Endodermal cell (in vitro differentiated cells): ENCODE measurements around the gene SORCS2. TPM values are rescaled to one million over a fixed set of nuclear protein-coding genes. Genes with fewer than 3 reads are reported as not detected.

Experiments
- DNase-seq: peaks from one replicate; pipeline ENCODE4 v3.0.0-alpha.2; 2017
- H3K27ac ChIP-seq: 2 replicates; pipeline ENCODE4 v1.5.1; 2013; ENCODE audit warnings: mild to moderate bottlenecking, low read depth, low read length, moderate library complexity
- H3K27me3 ChIP-seq: 2 replicates; pipeline ENCODE4 v1.6.1; 2013; ENCODE audit warnings: mild to moderate bottlenecking, low read length, moderate library complexity; ENCODE audit not compliant: insufficient read depth, control insufficient read depth, poor library complexity, severe bottlenecking
- H3K36me3 ChIP-seq: 2 replicates; pipeline ENCODE4 v1.7.0; 2013; ENCODE audit warnings: mild to moderate bottlenecking, low read length, moderate library complexity; ENCODE audit not compliant: control insufficient read depth, insufficient read depth
- H3K4me1 ChIP-seq: one replicate; pipeline ENCODE4 v1.7.0; 2013; ENCODE audit warnings: low read length; ENCODE audit not compliant: control insufficient read depth, insufficient read depth
- H3K4me3 ChIP-seq: 2 replicates; pipeline ENCODE4 v1.5.1; 2013; ENCODE audit warnings: mild to moderate bottlenecking, low read length, moderate library complexity
- H3K9ac ChIP-seq: 2 replicates; pipeline ENCODE4 v1.6.1; 2013; ENCODE audit warnings: mild to moderate bottlenecking, low read length, moderate library complexity; ENCODE audit not compliant: poor library complexity, severe bottlenecking; ENCODE audit errors: extremely low read depth
- H3K9me3 ChIP-seq: 2 replicates; pipeline ENCODE4 v1.6.1; 2013; ENCODE audit warnings: mild to moderate bottlenecking, low read length, moderate library complexity; ENCODE audit not compliant: control insufficient read depth
- H3K27ac Mint-ChIP-seq: 2 replicates; pipeline ENCODE4 v1.8.0; 2020; ENCODE audit warnings: mixed read lengths
- H3K27me3 Mint-ChIP-seq: 2 replicates; pipeline ENCODE4 v1.8.0; 2021; ENCODE audit warnings: mild to moderate bottlenecking, mixed read lengths; ENCODE audit not compliant: insufficient read depth
- H3K36me3 Mint-ChIP-seq: 2 replicates; pipeline ENCODE4 v1.8.0; 2020; ENCODE audit warnings: low read depth, mixed read lengths
- H3K4me1 Mint-ChIP-seq: 2 replicates; pipeline ENCODE4 v1.8.0; 2020; ENCODE audit warnings: mixed read lengths
- H3K4me3 Mint-ChIP-seq: 2 replicates; pipeline ENCODE4 v1.8.0; 2020; ENCODE audit warnings: mild to moderate bottlenecking, moderate library complexity, mixed read lengths
- H3K9me3 Mint-ChIP-seq: 2 replicates; pipeline ENCODE4 v1.8.0; 2020; ENCODE audit warnings: mild to moderate bottlenecking, mixed read lengths
- CTCF ChIP-seq: fragments of 200-600 bp; sonication (generic); conservative IDR thresholded peaks from 2 replicates; pipeline ENCODE4 v1.5.0; 2021; ENCODE audit warnings: antibody characterized with exemption, mild to moderate bottlenecking
- WGBS, 2 experiments: methylation state at CpG; one replicate each; pipeline versions ENCODE4 v1.1.5 to v1.1.7; 2013; ENCODE audit warnings: missing lambda C conversion rate in 2 of 2, mixed read lengths in 1 of 2; ENCODE audit not compliant: insufficient coverage in 1 of 2, insufficient read length in 1 of 2; 5-methylcytosine and 5-hydroxymethylcytosine counted together
- total RNA-seq, 2 donors: library from RNA; stranded (reverse); fragmentation: NEBNext Ultra II Directional in 1 of 2; extraction: Animal tissue kit (Norgen Biotek cat#: 25700) in 1 of 2; gene quantifications; 2 replicates in 1 of 2; 3 replicates in 1 of 2; pipeline ENCODE4 v1.2.1, GENCODE V29; 2021

The SORCS2 gene
- total RNA-seq, 2 donors from 2014 or later, result 1.4 to 1.9 TPM

GRCh38 chr4:7620086-7620813, 427.9 kb downstream of the SORCS2 start:
- WGBS, 2 experiments, result 89 to 95% methylated on average over 13 to 16 of the region's 16 CpGs

GRCh38 chr4:7620814-7621176, 428.5 kb downstream of the SORCS2 start:
- no peak overlapping the region for H3K9ac ChIP-seq
- no peak overlapping the region for H3K27ac ChIP-seq
- no peak overlapping the region for H3K4me3 ChIP-seq
- H3K4me3 Mint-ChIP-seq, result no peak overlapping the region
- H3K9me3 Mint-ChIP-seq, result no peaks in the 10 kb centered on the region
- 83% methylated on average over 10 of the region's 10 CpGs; no CpG with 5 or more reads in 1 of the 2 experiments for WGBS, 2 experiments
- DNase-seq, result no peak
- H3K27me3 Mint-ChIP-seq, result peaks cover 2% of the 10 kb centered on the region
- H3K36me3 Mint-ChIP-seq, result no peaks in the 10 kb centered on the region
- H3K9me3 ChIP-seq, result no peaks in the 10 kb centered on the region
- TF ChIP-seq CTCF, result no peak
- no peaks in the 10 kb centered on the region for H3K4me1 Mint-ChIP-seq
- H3K4me1 ChIP-seq, result no peaks in the 10 kb centered on the region
- H3K27ac Mint-ChIP-seq, result no peak overlapping the region
- H3K36me3 ChIP-seq, result no peaks in the 10 kb centered on the region
- peaks cover 8% of the 10 kb centered on the region for H3K27me3 ChIP-seq

More at GRCh38 chr4:7620086-7620813, 427.9 kb downstream of the SORCS2 start:
- Histone ChIP-seq H3K9me3 (no peaks in the 10 kb centered on the region), H3K4me3 (no peak overlapping the region), H3K27ac (no peak overlapping the region), H3K4me1 (no peaks in the 10 kb centered on the region), H3K27me3 (peaks cover 8% of the 10 kb centered on the region), H3K36me3 (no peaks in the 10 kb centered on the region), H3K9ac (no peak overlapping the region)
- Mint-ChIP-seq H3K27ac (no peak overlapping the region), H3K27me3 (peaks cover 2% of the 10 kb centered on the region), H3K9me3 (no peaks in the 10 kb centered on the region), H3K4me1 (no peaks in the 10 kb centered on the region), H3K36me3 (no peaks in the 10 kb centered on the region), H3K4me3 (no peak overlapping the region)
- TF ChIP-seq CTCF, result no peak
- DNase-seq, result no peak

GRCh38 chr4:7621252-7622035, 429.1 kb downstream of the SORCS2 start:
- H3K27me3 Mint-ChIP-seq, result peaks cover 2% of the 10 kb centered on the region
- Histone ChIP-seq H3K27ac (no peak overlapping the region), H3K4me3 (no peak overlapping the region), H3K27me3 (peaks cover 8% of the 10 kb centered on the region), H3K36me3 (no peaks in the 10 kb centered on the region), H3K4me1 (no peaks in the 10 kb centered on the region), H3K9me3 (no peaks in the 10 kb centered on the region), H3K9ac (no peak overlapping the region)
- H3K4me3 Mint-ChIP-seq, result no peak overlapping the region
- no peaks in the 10 kb centered on the region for H3K9me3 Mint-ChIP-seq
- DNase-seq, result no peak
- H3K27ac Mint-ChIP-seq, result no peak overlapping the region
- TF ChIP-seq CTCF, result no peak
- 91 to 92% methylated on average over 10 of the region's 11 CpGs for WGBS, 2 experiments
- no peaks in the 10 kb centered on the region for H3K4me1 Mint-ChIP-seq
- no peaks in the 10 kb centered on the region for H3K36me3 Mint-ChIP-seq
